Peyer's patch (tissue), 4 donors: ENCODE data around the gene CYP2C9.

ENCODE experiments used
- POLR2A ChIP-seq, 2 donors: fragments of 450-650 bp; IDR thresholded peaks; one replicate each; pipeline ENCODE4 v1.5.1; 2017; ENCODE audit warnings: antibody characterized with exemption in 2 of 2, mild to moderate bottlenecking in 2 of 2, moderate library complexity in 2 of 2
- TF ChIP-seq, protein P1 (sequence below), 6 experiments: fragments of 450-650 bp in 4 of 6; fragments of 200-600 bp in 2 of 6; sonication (generic) in 1 of 6; IDR thresholded peaks; one replicate each; pipeline ENCODE4 v1.5.1; 2017 to 2019; ENCODE audit warnings: antibody characterized with exemption in 6 of 6, mild to moderate bottlenecking in 3 of 6, moderate library complexity in 1 of 6

DNA sequence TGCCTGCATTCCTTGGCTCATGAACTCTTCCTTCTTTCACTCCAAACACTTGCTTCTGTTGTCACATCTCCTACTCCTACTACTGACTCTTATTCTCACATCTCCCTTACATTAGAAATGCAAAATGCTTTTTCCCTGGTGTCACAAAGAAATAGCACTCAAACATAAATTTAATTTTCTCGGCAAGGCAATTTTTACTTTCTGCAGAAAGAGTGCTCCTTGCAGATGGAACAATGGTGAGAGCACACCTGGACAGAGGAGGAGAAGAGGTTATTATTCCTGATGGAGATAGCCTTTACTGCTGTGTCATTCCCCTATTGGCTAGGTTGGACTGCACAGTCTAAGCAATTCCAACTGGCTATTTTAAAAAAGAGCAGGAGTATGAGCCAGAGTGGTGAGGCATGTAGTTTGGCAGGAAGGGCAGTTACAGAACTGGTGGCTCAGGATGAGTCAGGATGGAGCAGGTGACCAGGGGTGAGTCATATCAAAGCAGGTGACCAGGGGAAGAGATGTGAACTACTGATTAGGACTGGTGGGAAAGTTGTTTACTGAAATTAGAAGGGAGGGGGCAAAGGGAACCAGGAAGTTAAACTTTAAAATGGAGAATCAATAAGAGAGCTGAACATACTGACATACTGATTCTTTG is 52.9 kb downstream of the CYP2C9 start:
- no peak for TF ChIP-seq POLR2A (IDR thresholded peaks at IDR 0.05)
- TF ChIP-seq, protein P1, sequence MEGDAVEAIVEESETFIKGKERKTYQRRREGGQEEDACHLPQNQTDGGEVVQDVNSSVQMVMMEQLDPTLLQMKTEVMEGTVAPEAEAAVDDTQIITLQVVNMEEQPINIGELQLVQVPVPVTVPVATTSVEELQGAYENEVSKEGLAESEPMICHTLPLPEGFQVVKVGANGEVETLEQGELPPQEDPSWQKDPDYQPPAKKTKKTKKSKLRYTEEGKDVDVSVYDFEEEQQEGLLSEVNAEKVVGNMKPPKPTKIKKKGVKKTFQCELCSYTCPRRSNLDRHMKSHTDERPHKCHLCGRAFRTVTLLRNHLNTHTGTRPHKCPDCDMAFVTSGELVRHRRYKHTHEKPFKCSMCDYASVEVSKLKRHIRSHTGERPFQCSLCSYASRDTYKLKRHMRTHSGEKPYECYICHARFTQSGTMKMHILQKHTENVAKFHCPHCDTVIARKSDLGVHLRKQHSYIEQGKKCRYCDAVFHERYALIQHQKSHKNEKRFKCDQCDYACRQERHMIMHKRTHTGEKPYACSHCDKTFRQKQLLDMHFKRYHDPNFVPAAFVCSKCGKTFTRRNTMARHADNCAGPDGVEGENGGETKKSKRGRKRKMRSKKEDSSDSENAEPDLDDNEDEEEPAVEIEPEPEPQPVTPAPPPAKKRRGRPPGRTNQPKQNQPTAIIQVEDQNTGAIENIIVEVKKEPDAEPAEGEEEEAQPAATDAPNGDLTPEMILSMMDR (IDR thresholded peaks at IDR 0.05), result no peak
